ENCODE measurements around the gene UTF1.

The UTF1 gene

DNA sequence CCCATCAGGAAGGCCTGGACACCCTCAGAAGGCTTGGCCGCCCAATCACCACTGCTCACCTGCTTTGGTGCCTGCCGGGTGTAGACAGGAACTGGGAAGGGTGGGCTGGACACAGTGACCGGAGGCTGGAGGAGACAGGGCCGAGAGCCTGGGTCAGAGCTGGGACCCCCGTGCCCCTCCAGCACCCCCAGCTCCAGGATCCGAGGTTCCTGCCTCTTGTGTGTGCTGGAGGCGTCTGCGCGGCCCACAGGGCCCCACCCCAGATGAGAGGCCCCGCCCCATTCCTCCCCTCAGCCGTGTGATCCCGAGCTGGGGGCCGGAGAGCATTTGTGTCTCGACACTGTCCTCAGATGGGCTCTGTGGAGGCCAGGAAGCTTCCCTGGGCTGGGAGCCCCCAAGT, 37.3 kb downstream of the UTF1 start:
- no peak overlapping the region for H3K4me3 ChIP-seq (ENCODE audit: low read depth, low read length)
- TF ChIP-seq CTCF (IDR thresholded peaks at IDR 0.05; ENCODE audit: borderline replicate concordance, insufficient read depth, low read depth, low read length): no peak

- TF ChIP-seq CTCF (IDR thresholded peaks at IDR 0.05; ENCODE audit: borderline replicate concordance, insufficient read depth, low read depth, low read length): no peak
- H3K4me3 ChIP-seq (ENCODE audit: low read depth, low read length): no peak overlapping the region
Observed at GRCh38 chr10:133267829-133268228, 37.8 kb downstream of the UTF1 start.

GRCh38 chr10:133268532-133268931, 38.5 kb downstream of the UTF1 start:
- H3K4me3 ChIP-seq (ENCODE audit: low read depth, low read length): no peak overlapping the region
- no peak for TF ChIP-seq CTCF (IDR thresholded peaks at IDR 0.05; ENCODE audit: borderline replicate concordance, insufficient read depth, low read depth, low read length)

- no peak for TF ChIP-seq CTCF (IDR thresholded peaks at IDR 0.05; ENCODE audit: borderline replicate concordance, insufficient read depth, low read depth, low read length)
- H3K4me3 ChIP-seq (ENCODE audit: low read depth, low read length): no peak overlapping the region
Observed at GRCh38 chr10:133269367-133269766, 39.4 kb downstream of the UTF1 start.

DNA sequence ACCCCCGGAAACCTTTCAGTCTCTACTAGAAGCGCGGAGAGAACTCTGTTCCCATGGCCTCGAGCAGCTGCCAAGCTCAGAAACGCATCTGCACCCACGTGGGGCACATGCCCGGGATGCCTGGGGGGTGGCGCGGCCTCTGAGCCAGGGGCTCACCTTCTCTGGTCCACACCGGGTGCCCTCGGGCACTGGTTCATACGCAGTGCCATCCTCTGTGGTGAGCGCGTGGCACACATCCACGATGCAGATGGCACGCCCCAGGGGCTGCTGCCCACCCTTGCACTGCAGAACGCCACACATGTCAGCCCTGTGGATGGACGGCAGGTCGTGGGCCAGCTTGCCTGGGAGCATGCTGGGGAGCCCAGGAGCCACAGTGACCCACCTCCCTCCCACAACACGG, 40.2 kb downstream of the UTF1 start:
- no peak overlapping the region for H3K4me3 ChIP-seq (ENCODE audit: low read depth, low read length)
- TF ChIP-seq CTCF (IDR thresholded peaks at IDR 0.05; ENCODE audit: borderline replicate concordance, insufficient read depth, low read depth, low read length): no peak

DNA sequence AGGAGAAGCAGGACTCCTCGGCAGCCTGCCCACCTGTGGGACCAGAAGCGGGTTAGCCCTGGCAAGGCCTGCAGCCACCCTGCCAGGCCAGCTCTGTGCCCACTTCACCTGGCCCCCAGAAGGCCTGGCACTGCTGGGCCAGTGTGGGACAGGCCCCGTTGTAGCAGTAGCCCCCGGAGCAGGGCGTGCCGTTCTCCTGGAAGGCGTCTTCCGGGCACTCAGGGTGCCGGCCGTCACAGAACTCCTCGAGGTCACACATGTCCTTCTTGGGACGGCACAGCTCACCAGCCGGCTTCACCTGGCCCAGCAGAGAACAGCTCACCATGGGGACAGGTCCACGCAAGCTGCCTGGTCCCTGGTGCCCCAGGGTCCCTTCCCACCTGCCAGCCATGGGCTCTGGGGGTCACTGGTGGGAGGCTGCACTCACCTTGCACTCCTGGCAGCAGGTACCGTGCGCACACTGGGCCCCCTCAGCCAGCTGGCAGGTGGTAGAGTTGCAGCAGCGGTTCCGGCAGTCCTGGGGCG, 40.8 kb downstream of the UTF1 start:
- H3K4me3 ChIP-seq (ENCODE audit: low read depth, low read length): no peak overlapping the region
- no peak for TF ChIP-seq CTCF (IDR thresholded peaks at IDR 0.05; ENCODE audit: borderline replicate concordance, insufficient read depth, low read depth, low read length)

DNA sequence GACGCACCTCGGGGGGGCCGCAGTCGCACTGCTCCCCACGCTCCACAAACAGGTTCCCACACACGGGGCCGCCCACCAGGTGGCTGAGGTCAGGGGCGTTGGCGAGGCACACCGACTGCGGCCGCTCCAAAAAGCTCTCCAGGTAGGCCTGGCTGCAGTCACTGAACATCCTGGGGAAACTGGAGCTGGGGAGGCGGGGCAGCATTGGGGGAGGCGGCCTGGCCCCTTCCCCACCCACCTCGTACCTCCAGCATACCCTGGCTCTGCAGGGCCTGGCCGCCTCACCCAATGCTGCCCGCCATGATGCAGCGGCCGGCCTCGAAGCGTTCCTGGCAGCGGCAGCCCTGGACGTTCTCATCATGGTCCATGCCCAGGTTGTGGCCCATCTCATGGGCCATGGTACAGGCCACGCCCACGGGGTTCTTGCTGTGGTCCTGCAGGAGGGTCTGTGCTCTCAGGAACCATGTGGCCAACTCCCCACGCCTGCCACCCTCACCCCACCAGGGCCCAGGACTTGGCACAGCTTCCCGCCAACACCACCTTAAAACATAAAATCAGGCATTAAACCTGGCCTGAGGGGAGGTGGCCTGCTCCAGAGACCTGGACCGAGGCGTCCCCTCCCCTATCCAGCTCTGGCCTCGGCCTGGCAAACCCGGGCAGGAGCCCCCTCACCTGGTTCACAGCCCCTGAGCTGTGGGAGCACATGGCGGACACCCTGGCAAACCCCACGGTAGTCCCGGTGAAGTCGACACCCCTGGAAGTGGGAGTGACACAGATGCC, 41.7 kb downstream of the UTF1 start:
- no peak overlapping the region for H3K4me3 ChIP-seq (ENCODE audit: low read depth, low read length)
- TF ChIP-seq CTCF (IDR thresholded peaks at IDR 0.05; ENCODE audit: borderline replicate concordance, insufficient read depth, low read depth, low read length): no peak

Measured in GM12875 (cell line).